Activated B cell treated with CpG ODN at 0.5 μM for 24 hours (primary cell): Measurements from ENCODE around the gene ALK. TPM values are rescaled to one million over a fixed set of nuclear protein-coding genes. Genes with fewer than 3 reads are reported as not detected.

Experiments used
- ATAC-seq: fragments of 200-7000 bp; cut with Tn5 transposase; one replicate; pipeline ENCODE4 v1.10.0; 2021; ENCODE audit warnings: low read depth, mild to moderate bottlenecking, moderate library complexity
- CTCF ChIA-PET: fragments of 350-600 bp; sonication (Branson Sonifier 250); formaldehyde crosslinking; loops from one replicate; lab custom pipeline; 2021; ENCODE audit warnings: antibody characterized with exemption; lab: Charles Lee
- POLR2A ChIA-PET: fragments of 350-600 bp; sonication (Branson Sonifier 250); formaldehyde crosslinking; loops from one replicate; lab custom pipeline; 2021; ENCODE audit warnings: antibody characterized with exemption; lab: Charles Lee
- DNase-seq: peaks from one replicate; pipeline ENCODE4 v3.0.0; 2022
- H3K27ac Mint-ChIP-seq: one replicate; pipeline ENCODE4 v1.8.0; 2020; ENCODE audit warnings: mixed read lengths
- H3K27me3 Mint-ChIP-seq: one replicate; pipeline ENCODE4 v1.8.0; 2021; ENCODE audit warnings: mixed read lengths
- H3K36me3 Mint-ChIP-seq: one replicate; pipeline ENCODE4 v1.8.0; 2021; ENCODE audit warnings: low read depth, mixed read lengths
- H3K4me1 Mint-ChIP-seq: one replicate; pipeline ENCODE4 v1.8.0; 2021; ENCODE audit warnings: mixed read lengths
- H3K4me3 Mint-ChIP-seq: one replicate; pipeline ENCODE4 v1.8.0; 2020; ENCODE audit warnings: mild to moderate bottlenecking, mixed read lengths
- H3K9me3 Mint-ChIP-seq: one replicate; pipeline ENCODE4 v1.8.0; 2020; ENCODE audit warnings: mixed read lengths
- intact Hi-C: fragments of 100-400 bp; cut with micrococcal nuclease; formaldehyde crosslinking; loops from one replicate; pipeline ENCODE4 v1.15.1; 2024
- total RNA-seq: library from RNA; stranded (reverse); gene quantifications from 2 replicates; pipeline ENCODE4 v1.2.3, GENCODE V29; 2022
- TF ChIP-seq, protein P1 (sequence below): fragments of 200-600 bp; IDR thresholded peaks from one replicate; pipeline ENCODE4 v1.8.0; 2022; ENCODE audit warnings: antibody characterized with exemption, mild to moderate bottlenecking

The ALK gene
- total RNA-seq, 1 donor from 2014 or later: not detected

GRCh38 chr2:29587402-29588190 lies 333.8 kb downstream of the ALK start:
- DNase-seq: no peak
- no peak for ATAC-seq
- no peaks in the 10 kb centered on the region for H3K36me3 Mint-ChIP-seq
- H3K4me3 Mint-ChIP-seq: no peak overlapping the region
- no peaks in the 10 kb centered on the region for H3K4me1 Mint-ChIP-seq
- POLR2A ChIA-PET: no interaction called here
- H3K9me3 Mint-ChIP-seq: no peaks in the 10 kb centered on the region
- no peaks in the 10 kb centered on the region for H3K27me3 Mint-ChIP-seq
- intact Hi-C loops: no loop called here
- TF ChIP-seq, protein P1, sequence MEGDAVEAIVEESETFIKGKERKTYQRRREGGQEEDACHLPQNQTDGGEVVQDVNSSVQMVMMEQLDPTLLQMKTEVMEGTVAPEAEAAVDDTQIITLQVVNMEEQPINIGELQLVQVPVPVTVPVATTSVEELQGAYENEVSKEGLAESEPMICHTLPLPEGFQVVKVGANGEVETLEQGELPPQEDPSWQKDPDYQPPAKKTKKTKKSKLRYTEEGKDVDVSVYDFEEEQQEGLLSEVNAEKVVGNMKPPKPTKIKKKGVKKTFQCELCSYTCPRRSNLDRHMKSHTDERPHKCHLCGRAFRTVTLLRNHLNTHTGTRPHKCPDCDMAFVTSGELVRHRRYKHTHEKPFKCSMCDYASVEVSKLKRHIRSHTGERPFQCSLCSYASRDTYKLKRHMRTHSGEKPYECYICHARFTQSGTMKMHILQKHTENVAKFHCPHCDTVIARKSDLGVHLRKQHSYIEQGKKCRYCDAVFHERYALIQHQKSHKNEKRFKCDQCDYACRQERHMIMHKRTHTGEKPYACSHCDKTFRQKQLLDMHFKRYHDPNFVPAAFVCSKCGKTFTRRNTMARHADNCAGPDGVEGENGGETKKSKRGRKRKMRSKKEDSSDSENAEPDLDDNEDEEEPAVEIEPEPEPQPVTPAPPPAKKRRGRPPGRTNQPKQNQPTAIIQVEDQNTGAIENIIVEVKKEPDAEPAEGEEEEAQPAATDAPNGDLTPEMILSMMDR: no peak
- CTCF ChIA-PET: no interaction called here
- H3K27ac Mint-ChIP-seq: no peak overlapping the region

GRCh38 chr2:29586919-29587318 lies 334.5 kb downstream of the ALK start:
- H3K27me3 Mint-ChIP-seq: no peaks in the 10 kb centered on the region
- POLR2A ChIA-PET: no interaction called here
- intact Hi-C loops: no loop called here
- TF ChIP-seq, protein P1: no peak
- no peak for DNase-seq
- CTCF ChIA-PET: no interaction called here
- no peak overlapping the region for H3K4me3 Mint-ChIP-seq
- no peaks in the 10 kb centered on the region for H3K9me3 Mint-ChIP-seq
- no peak overlapping the region for H3K27ac Mint-ChIP-seq
- no peaks in the 10 kb centered on the region for H3K36me3 Mint-ChIP-seq
- H3K4me1 Mint-ChIP-seq: peaks cover 6% of the 10 kb centered on the region
- no peak for ATAC-seq

- Mint-ChIP-seq H3K4me1 (peaks cover 7% of the 10 kb centered on the region), H3K4me3 (no peak overlapping the region), H3K36me3 (no peaks in the 10 kb centered on the region), H3K9me3 (no peaks in the 10 kb centered on the region), H3K27ac (no peak overlapping the region), H3K27me3 (peaks cover 2% of the 10 kb centered on the region)
- POLR2A ChIA-PET: no interaction called here
- intact Hi-C loops: no loop called here
- ATAC-seq: no peak
- no peak for DNase-seq
- TF ChIP-seq, protein P1: no peak
- CTCF ChIA-PET: no interaction called here
Observed at GRCh38 chr2:29583548-29584156, 337.7 kb downstream of the ALK start.

DNA sequence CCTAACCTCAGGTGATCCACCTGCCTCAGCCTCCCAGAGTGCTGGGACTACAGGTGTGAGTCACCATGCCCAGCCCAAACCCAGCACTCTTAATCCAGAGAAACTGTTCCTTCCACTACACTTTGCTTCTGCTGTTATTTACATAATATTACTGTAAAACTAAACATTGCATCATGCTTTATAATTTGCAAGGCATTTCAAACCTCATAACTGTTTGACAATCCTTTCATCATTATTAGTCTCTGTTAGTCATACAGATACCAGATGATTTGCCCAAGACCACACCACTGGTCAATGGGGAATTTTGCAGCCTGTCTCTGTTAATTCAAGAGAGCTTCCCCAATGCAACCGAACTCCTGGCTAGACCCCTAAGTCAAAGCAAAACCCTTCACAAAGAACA lies 338.3 kb downstream of the ALK start:
- TF ChIP-seq, protein P1: no peak
- Mint-ChIP-seq H3K27me3 (peaks cover 2% of the 10 kb centered on the region), H3K27ac (no peak overlapping the region), H3K4me3 (no peak overlapping the region), H3K4me1 (peaks cover 7% of the 10 kb centered on the region), H3K9me3 (no peaks in the 10 kb centered on the region), H3K36me3 (no peaks in the 10 kb centered on the region)
- ATAC-seq (no peak), DNase-seq (no peak)
- ChIA-PET POLR2A (no interaction called here), CTCF (no interaction called here)
- intact Hi-C loops: no loop called here

DNA sequence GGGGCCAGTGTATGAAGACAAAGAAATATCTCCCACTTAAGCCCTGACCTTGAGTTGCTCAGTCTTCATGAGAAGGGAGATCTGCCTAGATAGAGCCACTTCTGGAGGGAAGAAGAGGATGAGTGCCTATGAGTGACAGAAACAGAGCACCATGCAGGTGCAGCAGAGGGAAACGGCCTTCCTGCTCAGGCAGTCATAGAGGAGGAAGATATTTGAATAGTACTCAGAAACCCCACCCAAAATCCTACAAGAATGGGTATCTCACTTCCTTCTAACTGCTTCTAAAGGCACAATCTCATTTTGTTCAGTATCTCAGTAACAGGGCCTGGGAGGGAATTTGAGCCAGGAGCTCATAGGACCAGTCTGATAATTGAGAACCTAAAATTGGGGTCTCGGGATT lies 339.3 kb downstream of the ALK start:
- no peak for ATAC-seq
- Mint-ChIP-seq H3K27me3 (peaks cover 2% of the 10 kb centered on the region), H3K27ac (no peak overlapping the region), H3K36me3 (no peaks in the 10 kb centered on the region), H3K4me1 (peaks cover 7% of the 10 kb centered on the region), H3K9me3 (no peaks in the 10 kb centered on the region), H3K4me3 (no peak overlapping the region)
- CTCF ChIA-PET: no interaction called here
- POLR2A ChIA-PET: no interaction called here
- DNase-seq: no peak
- intact Hi-C loops: no loop called here
- TF ChIP-seq, protein P1: no peak
